HG02943 (cell line): Measurements from ENCODE around the gene ESYT2.

Experiments used
- ATAC-seq: cut with Tn5 transposase; IDR thresholded peaks from one replicate; pipeline ENCODE4 v1.9.1; 2021; ENCODE audit warnings: mild to moderate bottlenecking, low read depth, moderate library complexity; ENCODE audit not compliant: unreplicated experiment

ESYT2 gene

DNA sequence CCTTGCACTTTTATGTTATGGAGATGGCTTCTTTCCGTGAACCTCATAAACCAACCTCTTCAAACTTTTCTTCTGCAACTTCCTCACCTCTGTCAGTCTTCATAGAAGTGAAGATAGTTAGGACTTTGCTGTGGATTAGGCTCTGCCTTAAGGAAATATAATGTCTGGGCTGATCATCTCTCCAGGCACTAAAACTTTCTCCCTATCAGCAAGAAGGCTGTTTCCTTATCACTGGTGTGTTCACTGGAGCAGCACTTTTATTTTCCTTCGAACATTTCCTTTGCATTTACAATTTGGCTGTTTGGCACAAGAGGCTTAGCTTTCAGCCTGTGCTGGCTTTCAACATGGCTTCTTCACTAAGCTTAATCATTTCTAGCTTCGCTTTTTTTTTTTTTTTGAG, 52.8 kb downstream of the ESYT2 start:
- no peak for ATAC-seq

DNA sequence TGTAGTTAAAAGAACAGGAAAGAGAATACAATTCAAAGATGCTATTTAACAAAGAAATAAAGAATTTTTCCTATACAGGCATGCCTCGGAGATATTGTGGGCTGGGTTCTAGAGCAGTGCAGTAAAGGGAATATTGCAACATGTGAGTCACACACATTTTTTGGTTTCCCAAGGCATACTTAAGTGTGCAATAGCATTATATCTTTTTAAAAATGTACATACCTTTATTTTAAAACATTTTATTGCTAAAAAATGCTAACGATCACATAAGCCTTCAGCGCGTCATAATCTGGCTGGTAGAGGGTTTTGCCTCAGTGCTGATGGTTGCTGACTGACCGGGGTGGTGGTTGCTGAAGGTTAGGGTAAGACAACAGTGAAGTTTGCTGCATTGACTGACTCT, 54.4 kb downstream of the ESYT2 start:
- no peak for ATAC-seq

DNA sequence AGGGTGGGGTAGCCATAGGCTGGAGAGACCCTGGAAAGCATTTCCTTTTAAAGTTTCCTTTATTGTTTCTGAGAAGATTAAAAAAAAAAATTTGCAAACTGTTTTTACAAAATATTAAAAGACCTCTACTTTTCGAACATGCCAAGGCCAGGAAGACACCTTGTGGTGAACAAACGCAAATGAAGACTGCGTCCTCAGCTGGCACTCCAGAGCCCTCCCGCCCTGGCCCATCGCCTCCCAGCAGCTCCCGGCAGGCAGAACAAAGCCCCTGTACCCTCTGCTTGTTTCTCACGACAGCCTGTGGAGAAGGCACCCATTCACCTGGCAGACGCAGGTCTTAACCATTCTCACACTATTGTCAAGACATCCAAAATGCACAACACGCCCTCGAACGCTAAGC, 56.4 kb downstream of the ESYT2 start:
- ATAC-seq: no peak

DNA sequence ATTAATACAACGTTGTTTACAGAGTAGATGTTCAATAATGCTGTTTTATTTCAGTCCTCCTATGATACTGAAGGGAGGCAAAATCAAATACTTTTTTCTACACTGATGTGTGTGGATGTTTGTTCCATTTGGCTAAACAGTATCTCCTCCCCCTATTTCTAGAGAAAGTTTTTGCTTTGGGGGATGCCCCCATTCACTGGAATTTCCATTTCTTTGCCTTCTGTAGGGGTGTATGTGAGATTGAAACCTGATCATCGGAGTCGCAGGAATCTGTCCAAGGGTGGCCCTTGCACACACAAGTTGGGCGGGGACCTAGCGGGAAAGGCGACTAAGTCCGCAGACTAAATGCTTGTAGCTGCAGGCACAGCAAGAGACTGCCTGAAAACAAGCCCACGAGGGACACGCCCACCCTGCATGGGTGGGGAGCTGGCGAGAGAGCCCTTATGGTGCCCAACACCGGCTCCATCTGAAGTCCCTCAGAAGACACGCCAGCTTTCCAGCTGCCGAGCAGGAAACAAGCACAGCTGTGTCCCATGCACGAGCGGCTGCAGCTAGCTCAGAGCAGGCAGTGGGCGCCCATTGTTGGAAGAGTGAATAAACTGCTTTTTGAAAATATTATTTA, 58.0 kb downstream of the ESYT2 start:
- ATAC-seq: no peak

DNA sequence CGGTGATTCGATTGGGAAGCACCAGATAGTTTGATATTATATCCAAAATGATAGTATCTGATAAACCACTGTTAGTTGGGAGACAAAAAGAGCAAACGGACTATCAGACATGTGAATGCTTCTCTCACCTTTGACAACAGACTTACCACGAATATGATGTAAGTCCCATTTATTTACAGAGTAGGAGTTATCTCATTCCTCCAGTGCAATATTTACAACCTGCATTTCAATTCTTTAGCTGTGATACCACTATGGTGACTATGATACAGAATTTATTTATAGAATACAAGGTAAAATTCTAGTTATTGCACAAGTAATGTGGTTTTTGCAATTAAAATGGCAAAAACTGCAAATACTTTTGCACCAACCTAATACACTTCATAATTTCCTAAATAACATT, 61.6 kb downstream of the ESYT2 start:
- no peak for ATAC-seq

DNA sequence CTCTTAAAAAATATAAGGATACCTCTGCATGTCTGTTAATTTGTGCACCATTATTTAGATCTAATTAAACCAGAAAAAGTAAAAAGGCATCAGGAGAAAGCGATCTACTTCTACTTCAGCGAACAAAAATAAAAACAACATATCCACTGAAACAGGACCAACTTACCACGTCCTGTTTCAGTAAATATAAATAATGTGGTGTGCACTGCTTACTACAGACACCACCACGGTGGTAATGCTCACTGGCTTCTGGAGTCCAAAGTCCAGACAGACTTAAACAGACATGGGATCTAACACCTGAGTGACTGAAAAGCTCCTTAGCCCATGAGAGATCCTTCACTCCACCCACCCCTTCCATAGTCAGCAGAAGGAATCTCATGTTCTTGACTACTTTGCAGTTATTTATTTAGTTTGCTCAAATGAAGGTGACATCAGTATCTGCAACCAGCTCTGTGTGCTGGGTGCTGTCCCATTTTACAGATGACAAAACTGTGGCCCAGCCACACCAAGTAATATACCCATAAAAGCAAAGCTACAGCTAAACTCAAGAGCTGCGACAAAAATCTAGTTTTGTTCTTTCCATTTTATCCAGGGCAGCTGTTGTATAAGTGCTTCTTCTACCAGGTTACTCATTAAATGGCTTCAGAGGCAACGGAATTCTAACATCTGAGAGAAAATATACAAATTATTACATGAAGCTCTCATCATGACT, 62.6 kb downstream of the ESYT2 start:
- ATAC-seq: peak; percentile 89

DNA sequence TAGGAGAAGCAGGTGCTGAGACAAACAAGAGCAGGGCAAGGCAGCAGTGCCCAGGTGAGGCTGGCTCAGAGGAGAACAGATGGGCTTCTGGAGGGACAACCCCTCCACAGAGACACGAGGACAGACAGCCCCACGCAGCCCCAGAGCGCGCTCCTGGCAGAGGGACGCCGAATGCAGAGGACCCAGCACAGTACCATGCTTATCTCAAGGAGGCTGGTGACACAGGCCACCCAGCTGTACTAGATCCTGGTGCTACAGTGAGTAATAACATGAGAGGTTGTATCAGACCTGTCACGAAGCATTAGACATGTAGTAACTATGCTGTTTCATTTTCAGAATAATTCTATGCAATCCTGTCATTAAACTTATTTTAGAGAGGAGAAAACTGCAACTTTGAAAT, 64.3 kb downstream of the ESYT2 start:
- no peak for ATAC-seq

DNA sequence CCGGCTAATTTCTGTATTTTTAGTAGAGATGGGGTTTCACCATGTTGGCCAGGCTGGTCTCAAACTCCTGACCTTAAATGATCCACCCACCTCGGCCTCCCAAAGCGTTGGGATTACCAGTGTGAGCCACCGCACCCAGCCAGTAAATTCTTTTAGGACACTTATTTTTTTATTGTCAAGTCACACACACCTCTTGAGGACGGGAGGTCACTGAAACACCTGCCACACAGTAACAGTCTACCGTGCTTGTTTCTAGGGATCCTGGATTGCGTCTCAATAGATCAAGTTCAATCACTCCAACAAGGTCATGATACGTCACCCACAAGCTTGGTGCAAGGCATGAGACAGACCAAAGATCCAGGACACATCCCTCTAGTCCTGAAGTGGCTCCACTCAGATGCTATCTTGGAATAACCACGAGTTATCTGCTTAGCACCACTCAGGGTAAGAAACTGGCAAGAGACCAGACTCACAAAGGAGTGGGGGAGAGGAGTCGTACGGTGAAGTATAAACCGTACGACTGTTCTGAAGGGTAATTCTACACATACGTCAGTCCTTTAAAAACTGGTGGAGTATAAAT, 65.8 kb downstream of the ESYT2 start:
- ATAC-seq: no peak

DNA sequence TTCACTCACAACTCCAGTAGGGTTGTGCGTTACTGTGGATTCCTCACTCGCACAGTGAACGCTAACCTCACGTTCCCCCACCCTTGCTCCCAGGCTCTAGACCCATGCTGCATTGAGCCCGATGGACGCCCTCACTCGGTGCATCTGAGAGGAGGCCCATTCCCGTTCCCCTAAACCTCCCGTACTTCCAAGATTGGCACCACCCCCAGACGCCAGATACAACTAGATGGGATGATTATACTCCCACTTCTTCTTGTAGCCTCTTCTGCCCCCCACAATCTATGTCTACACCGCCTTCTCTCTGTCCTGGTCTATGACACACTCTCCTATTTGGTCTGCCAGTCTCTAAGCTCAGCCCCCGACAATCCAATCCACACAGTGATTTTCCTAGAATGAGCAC, 67.4 kb downstream of the ESYT2 start:
- no peak for ATAC-seq

DNA sequence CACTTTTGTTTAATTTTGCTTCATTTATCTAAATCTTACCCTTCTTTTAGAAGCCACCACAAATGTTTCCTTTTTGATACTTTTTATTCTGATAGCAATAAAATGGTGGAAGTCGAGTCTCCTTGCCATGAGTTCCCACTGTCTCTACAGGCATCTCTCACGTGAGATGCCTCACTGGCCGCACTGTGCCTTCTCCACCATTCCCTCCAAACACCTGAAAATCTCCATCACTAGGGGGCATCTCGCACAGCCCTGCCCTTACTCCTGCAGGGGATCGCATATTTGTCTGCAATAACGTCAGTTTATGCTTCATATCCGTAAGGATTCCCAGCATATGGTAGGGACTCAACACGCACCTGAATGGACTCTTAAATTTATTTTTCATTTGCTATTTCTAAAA, 68.4 kb downstream of the ESYT2 start:
- no peak for ATAC-seq

DNA sequence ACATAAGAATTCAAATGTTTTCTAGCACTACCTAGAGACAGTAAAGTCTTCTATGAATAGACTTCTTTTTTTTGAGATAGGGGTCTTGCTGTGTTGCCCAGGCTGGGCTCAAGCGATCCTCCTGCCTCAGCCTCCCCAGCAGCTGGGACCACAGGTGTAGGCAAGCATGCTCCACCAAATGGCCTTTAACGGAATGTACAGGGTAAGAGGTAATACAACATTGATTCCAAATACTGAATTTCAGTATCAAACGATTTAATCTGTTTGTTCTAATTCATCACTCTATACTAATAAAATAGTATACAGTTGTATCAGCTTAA, 68.9 kb downstream of the ESYT2 start:
- no peak for ATAC-seq

DNA sequence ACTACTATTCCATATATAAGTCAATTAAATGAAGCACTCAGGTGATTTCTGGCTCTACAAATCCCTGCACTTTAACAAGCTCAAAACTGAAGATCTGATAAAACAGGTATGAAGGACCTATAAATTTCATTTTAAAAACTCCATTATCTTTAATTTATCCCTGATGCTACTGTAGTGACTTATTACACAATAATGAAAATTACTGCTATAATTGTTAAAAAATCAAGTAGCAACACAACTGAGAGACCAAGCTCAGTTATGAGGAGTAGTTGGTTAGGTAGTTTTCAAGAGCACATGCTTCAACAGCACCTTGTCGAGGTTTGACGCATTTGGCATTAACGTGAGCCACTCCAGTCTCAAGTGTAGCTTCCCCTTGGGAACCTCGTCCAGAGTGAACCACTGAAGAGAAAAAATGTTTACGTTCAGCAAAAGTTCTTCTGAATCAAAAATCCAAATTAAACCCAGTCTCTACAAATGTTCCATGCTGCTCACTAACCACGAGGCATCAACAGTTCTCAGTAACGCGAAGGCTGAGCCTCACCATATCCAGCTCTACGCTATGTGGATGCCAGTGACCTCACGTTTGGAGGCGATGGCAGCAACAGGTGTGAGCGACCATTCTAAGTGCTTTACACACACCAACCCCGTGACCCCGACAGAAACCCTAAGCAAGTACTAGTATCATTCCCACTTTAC, 69.4 kb downstream of the ESYT2 start:
- no peak for ATAC-seq

DNA sequence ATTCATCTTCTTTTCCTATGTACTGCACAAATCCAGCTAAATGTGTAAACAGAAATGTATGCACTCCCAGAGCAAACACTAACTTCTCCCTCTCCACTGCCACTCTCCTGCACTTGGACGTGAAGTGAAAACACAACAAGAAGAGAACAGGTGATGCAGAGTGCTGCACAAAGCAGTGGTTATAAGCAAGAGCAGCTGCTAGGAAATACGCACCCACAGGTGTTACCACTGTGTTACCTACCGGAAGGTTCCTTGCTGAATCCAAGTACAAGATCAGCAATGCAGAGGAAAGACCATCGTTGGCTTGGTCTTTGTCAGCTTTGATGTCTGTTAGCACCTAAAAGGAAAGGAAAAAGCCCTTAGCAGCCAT, 70.1 kb downstream of the ESYT2 start:
- ATAC-seq: no peak

DNA sequence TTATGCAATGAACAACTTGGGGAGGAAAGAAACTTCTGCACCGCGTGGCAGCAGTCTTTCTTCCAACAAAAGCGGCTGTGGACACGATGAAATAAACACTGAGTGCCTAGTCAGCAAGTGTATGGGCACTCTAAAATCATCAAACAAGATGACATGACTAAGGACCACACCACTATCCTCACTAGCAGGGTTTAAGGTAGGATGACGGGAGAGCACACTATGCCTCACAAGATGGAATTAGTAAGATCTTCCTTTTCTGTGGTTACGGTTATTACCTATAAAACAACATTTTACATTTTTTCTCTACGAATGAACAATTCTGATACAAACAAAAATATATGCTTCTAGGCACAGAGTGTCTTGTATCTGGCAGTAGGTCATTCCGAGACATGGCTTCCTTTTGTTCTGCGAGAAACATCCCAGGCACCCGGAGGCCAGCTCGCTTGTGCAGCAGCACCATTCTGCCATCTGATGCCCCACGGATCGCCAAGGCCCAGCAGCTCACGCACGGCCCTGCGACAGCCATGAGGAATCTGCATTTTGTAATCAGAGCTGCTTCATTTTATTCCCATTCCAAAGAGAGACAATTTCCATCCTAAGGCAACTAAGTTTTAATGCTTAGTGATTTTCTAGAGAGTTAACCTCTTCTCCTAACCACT, 70.6 kb downstream of the ESYT2 start:
- no peak for ATAC-seq

DNA sequence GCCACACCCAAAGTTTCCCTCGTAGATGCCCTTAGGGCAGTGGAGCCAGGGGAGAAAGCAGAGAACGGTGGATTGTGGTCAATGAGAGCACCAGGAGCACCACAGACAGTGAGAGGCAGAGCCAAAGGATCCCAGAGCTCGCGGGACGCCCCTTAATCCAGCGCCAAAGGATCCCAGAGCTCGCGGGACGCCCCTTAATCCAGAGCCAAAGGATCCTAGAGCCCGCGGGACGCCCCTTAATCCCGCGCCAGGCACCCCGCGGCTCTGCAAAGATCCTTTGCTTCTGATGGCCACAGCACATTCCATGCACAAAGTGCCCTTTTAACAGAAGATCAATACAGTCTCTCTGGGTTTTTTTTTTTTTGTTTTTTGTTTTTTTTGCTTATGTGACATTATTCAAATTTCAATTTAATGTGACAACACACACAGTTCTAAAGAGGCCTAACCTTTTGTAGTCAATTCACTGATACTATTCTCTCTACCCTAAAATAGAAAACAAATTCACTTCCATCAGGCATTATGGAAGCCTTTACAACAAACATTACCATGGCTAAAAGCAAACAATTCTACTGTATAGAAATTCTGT, 71.8 kb downstream of the ESYT2 start:
- no peak for ATAC-seq

DNA sequence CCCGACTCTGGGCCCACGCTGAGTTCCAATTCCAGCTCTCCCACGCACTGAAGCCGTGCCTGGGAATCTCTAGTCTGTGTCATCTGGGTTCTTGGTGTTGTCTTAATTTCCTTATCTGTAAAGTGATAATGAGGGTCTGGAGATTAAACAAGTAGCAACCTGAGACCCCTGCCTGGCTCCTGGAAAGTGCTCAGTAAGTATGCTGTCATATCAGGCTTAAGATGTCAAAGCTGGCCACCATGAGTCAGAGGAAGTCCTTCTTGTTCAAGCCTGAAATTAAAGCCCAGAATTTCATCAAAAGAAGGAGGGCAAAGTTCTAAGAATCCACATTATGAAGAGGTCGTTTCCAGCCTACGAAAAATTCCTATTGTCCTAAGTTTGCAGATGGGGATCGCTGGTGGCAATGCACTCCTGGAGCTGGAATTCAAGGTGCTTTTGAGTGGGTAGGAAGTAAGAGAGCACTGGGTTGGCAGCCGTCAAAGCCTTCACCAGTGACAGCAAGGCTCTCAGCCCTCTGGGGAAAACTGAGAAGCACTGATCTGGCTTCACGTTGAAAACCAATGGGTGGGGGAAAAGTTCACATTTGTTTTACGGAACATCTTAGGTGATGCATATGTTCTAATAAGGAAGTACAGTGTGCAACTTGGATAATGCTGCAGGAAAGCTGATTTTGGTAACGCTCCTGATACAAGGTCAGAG, 74.4 kb downstream of the ESYT2 start:
- ATAC-seq: no peak

DNA sequence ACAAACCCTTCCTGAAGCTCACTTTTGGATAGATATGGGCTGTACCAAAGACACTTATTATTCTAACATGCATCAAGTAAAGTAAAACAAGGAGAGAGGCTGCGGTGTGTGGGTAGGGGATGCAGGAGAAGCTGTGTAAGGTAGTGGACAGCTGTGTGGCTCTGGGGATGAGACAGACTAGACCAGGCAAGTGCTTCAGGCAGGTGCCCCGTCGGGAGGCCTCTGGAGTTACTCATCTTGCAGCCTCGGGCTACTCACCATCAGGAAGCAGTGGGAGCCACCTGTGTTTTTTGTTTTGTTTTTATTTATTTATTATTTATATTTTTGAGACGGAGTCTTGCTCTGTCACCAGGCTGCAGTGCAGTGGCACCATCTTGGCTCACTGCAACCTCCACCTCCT, 75.4 kb downstream of the ESYT2 start:
- ATAC-seq: no peak

DNA sequence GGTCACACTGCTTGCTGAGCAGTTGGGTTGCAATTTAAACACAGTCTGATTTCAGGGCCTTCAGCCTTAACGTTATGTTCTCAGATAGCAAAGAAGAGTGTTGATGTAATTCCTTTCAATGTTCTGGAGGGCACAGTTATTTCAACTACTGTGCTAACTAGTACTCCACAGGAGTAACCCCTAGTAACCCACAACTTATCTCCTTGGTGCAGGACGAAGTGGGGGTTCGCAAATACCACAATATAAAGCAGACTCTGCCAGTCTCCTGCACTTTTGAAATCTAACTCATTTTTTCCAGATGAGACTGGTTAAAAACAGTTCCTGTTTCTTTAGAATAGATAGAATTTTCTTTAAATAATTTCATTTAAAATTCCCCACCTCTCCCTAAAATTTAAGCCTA, 77.6 kb downstream of the ESYT2 start:
- ATAC-seq: no peak

DNA sequence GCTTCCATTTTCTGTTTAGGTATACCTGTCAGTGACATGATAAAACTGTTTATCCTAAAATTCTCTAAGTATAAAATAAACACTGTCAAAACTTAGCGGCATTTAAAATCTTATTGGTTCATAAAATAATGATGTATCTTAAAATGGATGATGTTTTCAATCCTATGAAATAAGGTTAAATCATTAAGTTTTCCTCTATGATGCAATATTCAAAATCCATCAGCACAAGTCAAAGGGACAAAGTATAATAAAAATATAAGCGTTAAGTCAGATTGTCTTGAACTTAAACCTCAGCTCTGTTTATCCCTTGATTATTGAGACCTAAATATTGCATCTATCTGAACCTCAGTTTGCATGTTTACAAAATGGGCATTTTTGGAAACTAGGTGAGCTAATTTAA, 78.1 kb downstream of the ESYT2 start:
- ATAC-seq: no peak

DNA sequence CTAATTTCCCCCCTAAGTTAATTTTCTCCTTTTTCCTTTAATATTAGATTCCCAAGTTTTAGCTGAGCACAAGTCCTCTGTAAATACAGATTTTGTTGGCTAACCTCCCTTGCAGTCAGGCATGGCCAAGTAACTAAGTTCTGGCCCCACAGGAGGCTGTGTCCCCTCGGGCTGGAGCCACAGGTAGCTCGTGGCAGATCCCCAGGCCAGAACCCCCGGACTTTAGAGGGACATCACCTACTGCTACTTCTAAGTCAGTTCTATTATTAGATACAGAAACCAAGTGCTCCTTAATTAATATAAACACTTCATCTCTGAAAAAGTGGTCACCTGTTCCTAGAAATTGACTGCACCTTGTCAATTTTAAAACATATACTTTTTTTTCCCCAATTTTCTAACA, 78.6 kb downstream of the ESYT2 start:
- ATAC-seq: no peak
